Ovary (tissue), 9 donors: ENCODE data around the gene APOC3. TPM values are rescaled to one million over a fixed set of nuclear protein-coding genes. Genes with fewer than 3 reads are reported as not detected.

Source experiments
- DNase-seq, 5 donors: peaks; one replicate each; pipeline ENCODE4 v3.0.0-alpha.2; 2019 to 2020
- H3K27ac ChIP-seq, 2 donors: fragments of 200-600 bp; one replicate each; pipeline versions ENCODE4 v1.5.1 to v1.8.0; 2019 to 2022
- H3K27me3 ChIP-seq: fragments of 200-600 bp; one replicate; pipeline ENCODE4 v1.8.0; 2022
- H3K36me3 ChIP-seq: fragments of 200-600 bp; sonication (generic); one replicate; pipeline ENCODE4 v1.5.1; 2019
- H3K4me1 ChIP-seq: one replicate; pipeline ENCODE4 v1.8.1; 2013; ENCODE audit warnings: mild to moderate bottlenecking, moderate library complexity; ENCODE audit not compliant: insufficient read depth
- H3K4me3 ChIP-seq: fragments of 200-600 bp; sonication (generic); one replicate; pipeline ENCODE4 v1.5.1; 2017
- H3K9me3 ChIP-seq, 2 donors: fragments of 200-600 bp in 1 of 2; sonication (generic) in 1 of 2; one replicate each; pipeline versions ENCODE4 v1.5.1 to v1.8.1; 2013 to 2019; ENCODE audit warnings: mild to moderate bottlenecking in 1 of 2, moderate library complexity in 1 of 2
- CTCF ChIP-seq, 3 donors: fragments of 450-650 bp in 2 of 3; fragments of 200-600 bp in 1 of 3; IDR thresholded peaks; one replicate each; pipeline versions ENCODE4 v1.5.1 to v1.8.0; 2016 to 2022; ENCODE audit warnings: antibody characterized with exemption in 3 of 3, mild to moderate bottlenecking in 1 of 3
- EP300 ChIP-seq: sonication (generic); formaldehyde crosslinking; IDR thresholded peaks from one replicate; pipeline ENCODE4 v1.6.1; 2017; ENCODE audit warnings: antibody characterized with exemption
- POLR2A ChIP-seq: fragments of 450-650 bp; IDR thresholded peaks from one replicate; pipeline ENCODE4 v1.6.1; 2017; ENCODE audit warnings: antibody characterized with exemption, mild to moderate bottlenecking, moderate library complexity
- WGBS, 3 donors: extraction: QIAGEN DNeasy Blood & Tissue Kit in 1 of 3; methylation state at CpG; one replicate each; pipeline versions ENCODE4 v1.1.5 to v1.1.7; 2013 to 2017; 5-methylcytosine and 5-hydroxymethylcytosine counted together
- intact Hi-C, 4 donors: fragments of 100-400 bp; cut with DNase I; formaldehyde crosslinking; loops; one replicate each; pipeline versions ENCODE4 v1.11.0 to v1.15.1; 2022 to 2023
- polyA plus RNA-seq, 2 donors: library from polyadenylated mRNA; stranded (reverse); fragments of 200-250 nt in 1 of 2; fragments of 350-450 nt in 1 of 2; fragmentation: Illumina TruSeq in 1 of 2; extraction: RNeasy Lipid Tissue Mini Kit (QIAGEN cat#74804) in 1 of 2; gene quantifications; one replicate each; pipeline ENCODE4 v1.2.3, GENCODE V29; 2013 to 2014
- total RNA-seq, 7 donors: library from RNA; depleted of rRNA in 2 of 7; stranded (reverse); fragments of >200 nt in 2 of 7; fragmentation: NEBNext Ultra II Directional in 3 of 7; extraction: Animal tissue kit (Norgen Biotek cat#: 25700) in 3 of 7; gene quantifications; one replicate each; pipeline versions ENCODE4 v1.1.0 to v1.2.4, GENCODE V29; 2016 to 2023
- donor health status: DM: no; HTN: no; CAD: no; lungs with moderate emphysema.
- donor health status: DM: no; HTN: no; CAD: no.
- donor health status: Bipolar disorder and iron deficiency.
- donor health status: DM: yes; HTN: yes; CAD: no.
- donor health status: DM: no; HTN: no; CAD: no.
- donor health status: DM: yes; HTN: yes; CAD: no.

Gene APOC3
- total and polyA plus RNA-seq, 9 donors, result 2.7 to 18.0 (median 4.3) TPM; not detected in 6

GRCh38 chr11:116852261-116853031 lies 22.7 kb downstream of the APOC3 start:
- Histone ChIP-seq H3K4me3 (no peak overlapping the region), H3K36me3 (no peaks in the 10 kb centered on the region), H3K27me3 (no peaks in the 10 kb centered on the region), H3K9me3 (no peaks in the 10 kb centered on the region), H3K4me1 (peaks cover 12% of the 10 kb centered on the region), H3K27ac (peak overlapping the region in 1 of 2 donors; percentile 14)
- intact Hi-C loops, result loop anchor here in 1 of 4 donors (10.0 kb wide), 1 partner anchor 372 kb away; no protein-coding TSS in a partner anchor
- WGBS, 3 donors, result 26 to 29% (median 26%) methylated on average over 5 of the region's 5 CpGs
- DNase-seq, result peak; percentile 50 to 79 (median 71)
- TF ChIP-seq POLR2A, result no peak
- no peak for TF ChIP-seq CTCF (IDR thresholded peaks at IDR 0.05)
- no peak for TF ChIP-seq EP300

- no peak for DNase-seq
- 81 to 92% (median 82%) methylated on average over 6 of the region's 6 CpGs for WGBS, 3 donors
- no peaks in the 10 kb centered on the region for H3K27me3 ChIP-seq
These were observed 23.9 kb downstream of the APOC3 start for GRCh38 chr11:116853461-116854073.

GRCh38 chr11:116855413-116855812 lies 25.7 kb downstream of the APOC3 start:
- 90 to 95% (median 95%) methylated on average over 7 of the region's 7 CpGs for WGBS, 3 donors
- DNase-seq, result no peak
- H3K9me3 ChIP-seq, result no peaks in the 10 kb centered on the region
- no peaks in the 10 kb centered on the region for H3K27me3 ChIP-seq
- H3K4me1 ChIP-seq, result peaks cover 9% of the 10 kb centered on the region
- no peak overlapping the region for H3K4me3 ChIP-seq
- no peaks in the 10 kb centered on the region for H3K36me3 ChIP-seq
- TF ChIP-seq EP300 (no peak), POLR2A (no peak), CTCF (IDR thresholded peaks at IDR 0.05) (no peak)
- intact Hi-C loops, result loop anchor here in 1 of 4 donors (10.0 kb wide), 1 partner anchor 369 kb away; no protein-coding TSS in a partner anchor
- no peak overlapping the region for H3K27ac ChIP-seq

More at GRCh38 chr11:116853461-116854073, 23.9 kb downstream of the APOC3 start:
- no peak overlapping the region for H3K27ac ChIP-seq
- no peak overlapping the region for H3K4me3 ChIP-seq
- no peaks in the 10 kb centered on the region for H3K9me3 ChIP-seq
- intact Hi-C loops, result loop anchor here in 1 of 4 donors (10.0 kb wide), 1 partner anchor 371 kb away; no protein-coding TSS in a partner anchor
- H3K36me3 ChIP-seq, result no peaks in the 10 kb centered on the region
- peaks cover 12% of the 10 kb centered on the region for H3K4me1 ChIP-seq
- TF ChIP-seq POLR2A (no peak), EP300 (no peak), CTCF (IDR thresholded peaks at IDR 0.05) (no peak)

- intact Hi-C loops, result loop anchor here in 1 of 4 donors (10.0 kb wide), 1 partner anchor 368 kb away; no protein-coding TSS in a partner anchor
- TF ChIP-seq POLR2A, result no peak
- TF ChIP-seq CTCF (IDR thresholded peaks at IDR 0.05), result no peak
- no peak for TF ChIP-seq EP300
- H3K27ac ChIP-seq, result no peak overlapping the region
- no peaks in the 10 kb centered on the region for H3K9me3 ChIP-seq
- H3K27me3 ChIP-seq, result no peaks in the 10 kb centered on the region
- H3K4me1 ChIP-seq, result peaks cover 7% of the 10 kb centered on the region
- no peaks in the 10 kb centered on the region for H3K36me3 ChIP-seq
- no peak overlapping the region for H3K4me3 ChIP-seq
- DNase-seq, result no peak
- WGBS, 3 donors, result 91 to 94% (median 92%) methylated on average over 5 of the region's 5 CpGs
These were observed 26.7 kb downstream of the APOC3 start for GRCh38 chr11:116856423-116856822.
